DND-41 (cell line): ENCODE measurements around the gene ABAT.

ENCODE experiments used
- CTCF ChIP-seq: IDR thresholded peaks from 2 replicates; pipeline ENCODE4 v1.5.1; 2012; ENCODE audit warnings: borderline replicate concordance, low read length, moderate library complexity, mild to moderate bottlenecking; ENCODE audit not compliant: poor library complexity, severe bottlenecking; ENCODE audit errors: extremely low read depth
- EZH2 ChIP-seq: IDR thresholded peaks from 3 replicates; pipeline ENCODE4 v1.6.1; 2012; ENCODE audit warnings: borderline replicate concordance, low read depth, mild to moderate bottlenecking, moderate library complexity, low read length, inconsistent platforms; ENCODE audit not compliant: severe bottlenecking

- TF ChIP-seq CTCF (no peak), EZH2 (no peak)
These were observed 77.3 kb downstream of the ABAT start for GRCh38 chr16:8751481-8752311.
